GM12872 (cell line): ENCODE results near the gene RPS2.

Experiments
- TF ChIP-seq, protein P1 (sequence below): IDR thresholded peaks from 3 replicates; pipeline ENCODE4 v1.5.1; 2011; ENCODE audit warnings: low read depth, mild to moderate bottlenecking, low read length, moderate library complexity; ENCODE audit not compliant: insufficient read depth

RPS2 gene

DNA sequence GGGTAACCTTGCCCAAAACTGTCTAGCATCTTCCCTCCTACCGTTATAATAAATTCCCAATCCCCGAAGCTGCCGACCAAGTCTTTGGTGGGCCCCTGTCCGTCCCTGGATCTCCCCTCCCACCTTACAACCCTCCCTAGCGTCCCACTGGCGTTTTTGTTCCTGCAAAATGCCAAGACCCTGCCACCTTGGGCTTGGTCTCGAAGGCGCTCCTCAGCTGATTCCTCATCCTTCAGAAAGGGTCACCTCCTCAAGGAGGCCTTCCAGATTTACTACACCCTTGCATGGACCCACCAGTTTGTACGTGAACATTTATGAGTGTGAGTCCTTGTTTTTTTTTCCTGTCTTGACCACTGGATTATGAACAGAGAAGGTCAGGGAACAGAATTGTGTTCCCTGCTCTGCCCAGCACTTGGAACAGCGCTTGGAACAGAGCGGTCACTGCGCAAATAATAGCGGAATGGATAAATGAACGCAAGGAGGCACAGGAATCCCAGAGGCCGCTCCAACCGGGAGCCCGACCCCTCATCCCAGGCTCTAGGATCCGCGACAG lies 18.4 kb upstream of the RPS2 start:
- TF ChIP-seq, protein P1, sequence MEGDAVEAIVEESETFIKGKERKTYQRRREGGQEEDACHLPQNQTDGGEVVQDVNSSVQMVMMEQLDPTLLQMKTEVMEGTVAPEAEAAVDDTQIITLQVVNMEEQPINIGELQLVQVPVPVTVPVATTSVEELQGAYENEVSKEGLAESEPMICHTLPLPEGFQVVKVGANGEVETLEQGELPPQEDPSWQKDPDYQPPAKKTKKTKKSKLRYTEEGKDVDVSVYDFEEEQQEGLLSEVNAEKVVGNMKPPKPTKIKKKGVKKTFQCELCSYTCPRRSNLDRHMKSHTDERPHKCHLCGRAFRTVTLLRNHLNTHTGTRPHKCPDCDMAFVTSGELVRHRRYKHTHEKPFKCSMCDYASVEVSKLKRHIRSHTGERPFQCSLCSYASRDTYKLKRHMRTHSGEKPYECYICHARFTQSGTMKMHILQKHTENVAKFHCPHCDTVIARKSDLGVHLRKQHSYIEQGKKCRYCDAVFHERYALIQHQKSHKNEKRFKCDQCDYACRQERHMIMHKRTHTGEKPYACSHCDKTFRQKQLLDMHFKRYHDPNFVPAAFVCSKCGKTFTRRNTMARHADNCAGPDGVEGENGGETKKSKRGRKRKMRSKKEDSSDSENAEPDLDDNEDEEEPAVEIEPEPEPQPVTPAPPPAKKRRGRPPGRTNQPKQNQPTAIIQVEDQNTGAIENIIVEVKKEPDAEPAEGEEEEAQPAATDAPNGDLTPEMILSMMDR = no peak

DNA sequence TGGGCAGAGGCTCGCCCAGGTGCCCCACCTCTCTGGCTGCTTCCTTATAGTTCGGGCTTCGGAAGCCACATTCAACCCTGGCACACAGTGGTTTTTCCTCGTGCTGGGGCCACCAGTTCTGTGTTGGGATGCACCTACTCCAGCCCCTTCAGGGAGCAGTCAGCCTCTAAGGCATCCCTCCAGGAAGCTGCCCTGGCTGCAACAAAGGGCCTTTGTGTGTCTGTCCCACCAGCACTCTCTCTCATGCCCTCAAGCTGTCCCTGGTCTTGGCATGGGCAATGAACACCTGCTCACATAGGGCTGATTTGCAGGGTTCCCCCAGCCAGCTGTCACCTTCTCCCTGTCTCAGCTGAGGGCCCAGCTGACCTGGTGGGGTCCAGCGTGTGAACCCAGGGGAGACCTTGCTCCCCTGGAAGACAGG lies 17.4 kb upstream of the RPS2 start:
- TF ChIP-seq, protein P1 = no peak

DNA sequence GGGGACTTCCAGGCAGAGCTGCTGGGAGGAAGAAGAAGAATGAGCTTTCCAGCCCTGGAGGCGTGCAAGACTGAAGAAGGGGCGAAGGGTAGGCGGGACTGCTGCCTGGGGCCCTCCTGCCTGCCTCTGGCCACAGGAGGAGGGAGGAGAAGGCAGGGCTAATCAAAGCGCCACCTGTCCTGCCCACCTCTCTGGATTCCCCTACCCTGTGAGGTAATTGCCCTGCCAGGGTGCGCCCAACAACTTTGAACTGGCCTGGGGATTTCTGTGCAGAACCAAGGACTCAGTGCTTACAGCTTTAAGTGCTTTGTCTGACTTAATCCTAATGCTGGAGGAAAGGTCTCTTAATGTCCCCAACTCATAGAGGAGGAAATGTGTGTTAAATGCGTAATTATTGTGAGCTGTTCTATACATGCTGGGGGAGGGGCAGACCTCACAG lies 16.8 kb upstream of the RPS2 start, which contains the start of gene NOXO1:
TSS of gene NOXO1 (minus strand) at position 72 of the 439 bp plus-strand sequence. CDS start 290 bp downstream, outside the sequence.
- TF ChIP-seq, protein P1 = no peak

DNA sequence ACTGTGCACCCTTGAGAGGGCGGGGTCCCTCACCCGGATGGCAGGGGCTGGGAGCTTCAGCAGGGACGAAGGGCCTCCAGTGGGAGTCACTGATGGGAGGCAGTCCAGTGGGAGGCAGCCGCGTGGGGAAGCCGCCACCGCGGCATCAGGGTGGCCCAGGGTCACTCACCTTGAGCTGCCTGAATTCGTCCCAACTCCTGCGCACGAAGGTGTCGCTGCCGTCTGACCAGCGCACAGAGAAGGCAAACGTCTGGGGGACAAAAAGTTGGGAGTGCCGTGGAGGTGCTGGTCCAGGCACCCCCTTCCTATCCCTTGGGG lies 16.1 kb upstream of the RPS2 start:
- TF ChIP-seq, protein P1 = no peak

DNA sequence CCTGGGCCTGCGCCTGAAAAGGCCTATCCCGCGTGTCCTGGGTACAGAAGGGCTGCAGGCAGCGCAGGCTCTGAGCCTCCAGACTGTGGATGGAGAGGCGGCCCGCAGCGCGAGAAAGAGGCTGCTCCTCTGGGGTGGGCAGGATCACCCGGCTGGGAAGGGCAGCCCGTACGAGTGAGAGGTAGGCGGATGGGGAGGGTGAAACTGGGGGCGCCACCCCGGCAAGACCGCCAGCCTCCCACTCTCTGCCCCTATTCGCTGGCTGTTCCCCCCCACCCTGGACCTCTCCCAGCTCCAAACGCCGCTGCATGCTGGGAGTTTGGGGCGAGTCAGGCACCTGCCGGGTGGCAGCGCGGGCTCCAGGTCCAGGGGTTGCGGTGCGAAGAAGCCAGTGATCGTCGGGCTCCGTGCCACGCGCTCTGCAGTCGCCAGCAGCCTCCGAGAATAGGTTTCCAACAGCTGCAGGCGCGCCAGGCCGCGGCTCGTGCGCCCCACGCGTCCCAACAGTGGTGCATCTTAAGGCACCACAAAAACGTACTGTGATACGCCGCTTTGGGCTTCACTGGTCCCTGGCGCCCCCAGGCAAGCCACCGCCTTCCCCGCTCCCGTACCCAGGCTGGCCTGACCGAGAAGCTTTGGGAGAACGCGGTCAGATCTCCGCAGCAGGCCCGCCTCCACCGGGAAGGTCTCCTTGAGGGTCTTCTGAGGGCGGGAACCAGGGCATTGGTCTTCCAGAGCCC lies 15.6 kb upstream of the RPS2 start:
- TF ChIP-seq, protein P1 = no peak

DNA sequence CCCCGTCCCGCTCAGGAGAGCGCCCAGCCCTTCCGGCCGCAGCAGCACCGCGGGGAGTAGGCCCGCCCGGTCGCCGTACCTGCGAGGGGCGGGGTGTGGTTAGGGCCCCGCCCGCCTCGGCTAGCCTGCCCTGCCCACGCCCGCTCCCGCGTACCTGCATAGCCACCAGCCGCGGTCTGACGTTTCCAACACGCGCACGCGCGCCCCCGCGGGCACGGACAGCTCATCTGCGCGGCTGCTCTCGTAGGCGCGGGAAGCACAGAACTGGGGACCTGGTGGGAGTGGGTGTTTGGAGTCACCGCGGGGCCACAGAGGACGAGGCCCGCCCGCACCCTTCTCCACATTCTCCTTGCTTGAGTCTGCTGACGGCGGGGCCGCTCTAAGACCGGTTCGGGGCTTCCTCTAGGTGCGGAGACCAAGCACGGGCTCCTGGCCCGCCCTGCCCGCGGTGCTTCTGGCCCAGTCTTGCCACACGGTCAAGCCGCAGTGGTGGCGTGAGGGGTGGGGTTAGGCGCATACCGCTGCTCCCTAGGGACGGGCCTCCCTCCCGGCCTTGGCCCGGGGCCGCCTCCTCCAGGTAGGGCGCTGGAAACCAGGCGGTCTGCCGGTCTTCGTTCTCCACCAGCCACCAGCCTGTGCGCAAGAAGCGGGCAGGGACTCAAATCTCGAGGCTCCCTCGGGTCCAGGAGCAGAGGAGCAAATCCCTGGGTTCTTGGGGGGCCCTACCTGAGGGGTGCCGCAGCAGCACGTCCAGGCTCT lies 14.8 kb upstream of the RPS2 start:
- TF ChIP-seq, protein P1 = no peak

DNA sequence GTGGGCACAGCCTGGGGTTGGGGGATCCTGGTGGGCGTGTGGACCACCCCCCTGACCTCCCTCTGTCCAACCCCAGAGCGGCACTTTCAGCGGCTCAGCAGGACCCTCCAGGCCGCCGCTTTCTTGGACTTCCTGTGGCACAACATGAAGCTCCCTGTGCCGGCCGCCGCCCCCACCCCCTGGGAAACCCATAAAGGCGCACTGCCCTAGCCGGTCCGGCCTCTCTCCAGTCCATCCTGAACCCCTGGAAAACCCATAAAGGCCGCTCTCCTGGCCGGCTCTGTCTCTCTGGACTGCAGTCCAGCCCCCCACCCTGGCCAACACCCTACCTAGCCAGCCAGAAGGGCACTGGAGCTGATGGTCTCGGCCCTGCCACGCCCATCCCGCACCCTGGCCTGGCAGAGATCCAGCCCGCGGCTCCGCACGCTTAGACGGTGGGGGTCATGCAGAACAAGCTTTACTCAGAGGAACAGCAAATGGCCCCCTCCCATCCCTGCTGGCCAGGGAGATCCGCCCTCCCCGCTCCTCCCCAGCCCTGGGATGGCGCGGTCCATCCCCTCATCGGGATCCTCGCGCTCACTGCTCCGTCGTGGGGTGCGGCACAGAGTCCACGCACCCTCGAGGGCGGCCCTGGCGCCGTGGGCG lies 14.0 kb upstream of the RPS2 start:
- TF ChIP-seq, protein P1 = no peak
